HG03139 (cell line): ENCODE results near the gene TBC1D2.
"Not testable (repeated sequence)": the region's sequence is repeated elsewhere in the genome, so short reads cannot be mapped to it uniquely, and the experiment has no call there.

Experiments used
- ATAC-seq: cut with Tn5 transposase; IDR thresholded peaks from one replicate; pipeline ENCODE4 v1.9.1; 2021; ENCODE audit not compliant: unreplicated experiment

Gene TBC1D2, protein sequence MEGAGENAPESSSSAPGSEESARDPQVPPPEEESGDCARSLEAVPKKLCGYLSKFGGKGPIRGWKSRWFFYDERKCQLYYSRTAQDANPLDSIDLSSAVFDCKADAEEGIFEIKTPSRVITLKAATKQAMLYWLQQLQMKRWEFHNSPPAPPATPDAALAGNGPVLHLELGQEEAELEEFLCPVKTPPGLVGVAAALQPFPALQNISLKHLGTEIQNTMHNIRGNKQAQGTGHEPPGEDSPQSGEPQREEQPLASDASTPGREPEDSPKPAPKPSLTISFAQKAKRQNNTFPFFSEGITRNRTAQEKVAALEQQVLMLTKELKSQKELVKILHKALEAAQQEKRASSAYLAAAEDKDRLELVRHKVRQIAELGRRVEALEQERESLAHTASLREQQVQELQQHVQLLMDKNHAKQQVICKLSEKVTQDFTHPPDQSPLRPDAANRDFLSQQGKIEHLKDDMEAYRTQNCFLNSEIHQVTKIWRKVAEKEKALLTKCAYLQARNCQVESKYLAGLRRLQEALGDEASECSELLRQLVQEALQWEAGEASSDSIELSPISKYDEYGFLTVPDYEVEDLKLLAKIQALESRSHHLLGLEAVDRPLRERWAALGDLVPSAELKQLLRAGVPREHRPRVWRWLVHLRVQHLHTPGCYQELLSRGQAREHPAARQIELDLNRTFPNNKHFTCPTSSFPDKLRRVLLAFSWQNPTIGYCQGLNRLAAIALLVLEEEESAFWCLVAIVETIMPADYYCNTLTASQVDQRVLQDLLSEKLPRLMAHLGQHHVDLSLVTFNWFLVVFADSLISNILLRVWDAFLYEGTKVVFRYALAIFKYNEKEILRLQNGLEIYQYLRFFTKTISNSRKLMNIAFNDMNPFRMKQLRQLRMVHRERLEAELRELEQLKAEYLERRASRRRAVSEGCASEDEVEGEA

GRCh38 chr9:98255578-98256296, at the start of gene TBC1D2:
Gene TBC1D2 (minus strand): TSS chr9:98255649. CDS start chr9:98255541, 108 bp downstream.
- ATAC-seq, result peak; percentile 91

DNA sequence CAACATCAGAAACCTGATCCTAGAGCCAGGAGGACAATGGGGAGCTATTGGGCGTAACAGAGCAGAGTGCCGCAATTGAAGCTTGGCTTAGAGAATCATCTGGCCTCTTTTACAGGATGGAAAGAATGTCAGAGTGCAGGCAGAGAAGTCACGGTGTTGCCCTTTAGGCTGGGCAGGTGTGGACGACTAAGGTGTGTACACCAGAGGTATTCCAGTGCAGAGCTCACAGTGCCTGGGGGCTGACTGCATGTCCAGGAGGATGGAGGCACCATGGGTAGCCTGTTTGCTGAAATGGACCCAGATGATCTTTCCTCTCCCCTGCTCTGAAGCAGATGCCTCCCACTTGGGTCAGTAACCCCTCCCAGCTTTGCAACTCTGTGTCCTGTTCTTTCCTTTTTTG, 48.9 kb upstream of the TBC1D2 start:
- ATAC-seq, result no peak

DNA sequence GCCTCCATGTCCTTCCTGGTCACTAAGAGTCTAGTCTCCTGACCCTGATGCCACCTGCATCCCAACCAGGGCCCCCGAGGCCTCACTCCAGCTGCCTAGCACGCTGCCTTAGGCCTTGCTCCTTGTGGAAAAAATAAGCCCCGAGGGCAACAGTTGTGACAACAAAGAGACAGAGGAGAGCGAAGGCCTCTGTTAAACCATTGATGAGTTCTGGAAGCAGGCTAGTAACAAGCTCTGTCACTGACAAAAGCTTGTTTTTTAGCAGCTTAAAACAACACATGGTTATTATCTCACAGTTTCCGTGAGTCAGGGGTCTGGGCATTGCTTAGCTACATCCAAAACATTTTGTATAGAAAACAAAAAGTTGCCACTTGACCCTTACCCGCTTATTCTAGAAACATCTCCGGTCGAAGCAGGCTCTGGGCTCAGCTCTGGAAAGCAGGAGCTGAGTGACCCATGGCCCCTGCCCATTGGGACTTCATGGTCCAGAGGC, 48.2 kb upstream of the TBC1D2 start:
- no peak for ATAC-seq

GRCh38 chr9:98302938-98303632, 47.6 kb upstream of the TBC1D2 start:
- no peak for ATAC-seq

GRCh38 chr9:98302150-98302549, 46.7 kb upstream of the TBC1D2 start:
- ATAC-seq, result no peak

DNA sequence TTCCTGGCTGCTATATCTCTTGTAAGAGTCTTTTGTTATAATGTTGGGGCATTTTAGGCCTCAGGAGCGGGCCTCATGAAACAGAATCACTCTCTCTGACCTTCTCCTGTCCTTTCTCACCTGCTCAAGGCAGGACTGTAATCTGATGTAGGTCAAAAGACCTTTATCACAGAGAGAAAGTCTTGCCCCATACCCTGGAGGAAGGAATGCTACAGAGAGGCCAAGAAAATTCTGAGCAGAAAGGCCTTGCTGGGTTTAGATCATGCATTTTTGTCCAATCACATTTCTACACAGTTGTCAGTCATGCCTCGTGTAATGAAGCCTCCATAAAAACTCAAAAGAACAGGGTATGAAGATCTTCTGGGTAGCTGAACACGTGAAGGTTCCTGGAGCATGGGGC, 45.2 kb upstream of the TBC1D2 start:
- ATAC-seq, result no peak

- ATAC-seq, result no peak
Observed at GRCh38 chr9:98298476-98298875, 43.0 kb upstream of the TBC1D2 start.

GRCh38 chr9:98295824-98296223, 40.4 kb upstream of the TBC1D2 start:
- ATAC-seq, result no peak

GRCh38 chr9:98291820-98292219, 36.4 kb upstream of the TBC1D2 start:
- ATAC-seq, result no peak

DNA sequence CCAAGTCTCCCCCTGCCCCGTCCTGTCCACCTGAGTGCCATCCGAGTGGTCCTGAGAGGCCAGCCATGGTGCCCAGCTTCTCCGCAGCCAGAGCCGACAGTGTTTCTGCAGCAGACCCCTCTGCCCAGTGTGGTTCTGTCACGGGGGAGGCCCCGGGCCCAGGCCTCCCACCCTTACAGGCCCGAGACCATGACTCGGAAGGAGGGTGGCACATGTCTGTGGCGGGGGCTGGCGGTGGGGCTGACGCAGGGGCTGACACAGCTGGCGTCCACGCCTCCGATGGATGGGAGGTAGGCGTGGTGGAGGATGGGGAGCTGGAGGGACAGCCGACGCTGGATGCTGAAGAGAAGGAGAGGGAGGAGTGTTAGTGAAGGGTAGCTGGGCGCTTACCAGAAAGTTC, 35.0 kb upstream of the TBC1D2 start:
- no peak for ATAC-seq

- ATAC-seq, result no peak
Observed at GRCh38 chr9:98289614-98290201, 34.3 kb upstream of the TBC1D2 start.

DNA sequence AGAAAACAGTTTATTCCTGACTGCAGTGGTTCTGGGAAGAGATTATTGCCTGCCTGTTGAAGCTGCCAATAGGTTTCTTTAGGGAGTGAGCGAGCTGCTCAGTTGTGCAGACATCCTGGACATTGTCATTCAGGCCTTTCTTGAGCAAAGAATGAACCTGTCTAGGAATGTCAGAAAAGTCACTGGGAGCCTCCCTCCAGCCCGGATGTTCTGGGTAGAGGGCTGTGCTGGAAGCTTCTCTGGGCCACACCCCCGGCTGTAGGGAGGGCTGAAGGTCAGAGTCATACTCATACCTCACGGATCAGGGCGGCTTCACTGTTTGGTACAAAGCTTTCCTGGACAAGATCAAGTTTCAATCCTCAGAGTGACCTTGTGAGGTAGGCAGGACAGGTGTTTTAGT, 33.4 kb upstream of the TBC1D2 start:
- ATAC-seq, result no peak

GRCh38 chr9:98287384-98287783, 31.9 kb upstream of the TBC1D2 start:
- ATAC-seq, result no peak

GRCh38 chr9:98285446-98285845, 30.0 kb upstream of the TBC1D2 start:
- no peak for ATAC-seq

GRCh38 chr9:98284754-98285153, 29.3 kb upstream of the TBC1D2 start:
- ATAC-seq, result no peak

GRCh38 chr9:98283143-98283542, 27.7 kb upstream of the TBC1D2 start:
- not testable (repeated sequence) for ATAC-seq

GRCh38 chr9:98281281-98281680, 25.8 kb upstream of the TBC1D2 start:
- no peak for ATAC-seq

DNA sequence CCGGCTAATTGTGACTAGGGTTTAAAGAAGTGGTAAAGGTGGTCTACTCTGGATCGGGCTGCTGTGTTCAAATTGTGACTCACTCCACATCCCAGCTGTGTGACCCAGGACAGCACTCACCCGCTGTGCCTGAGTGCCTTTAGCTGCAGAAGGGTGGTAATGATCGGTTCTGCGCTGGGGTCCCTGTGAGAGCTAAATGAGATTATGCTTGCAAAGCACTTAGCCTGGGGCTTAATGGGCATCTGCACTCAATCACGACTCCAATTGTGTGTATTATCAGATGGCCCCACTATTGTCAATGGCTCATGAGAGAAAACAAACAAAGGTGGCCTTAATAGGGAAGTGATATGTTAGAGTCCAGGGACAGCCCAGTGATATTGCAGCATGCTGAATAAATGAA, 25.1 kb upstream of the TBC1D2 start:
- ATAC-seq, result no peak

DNA sequence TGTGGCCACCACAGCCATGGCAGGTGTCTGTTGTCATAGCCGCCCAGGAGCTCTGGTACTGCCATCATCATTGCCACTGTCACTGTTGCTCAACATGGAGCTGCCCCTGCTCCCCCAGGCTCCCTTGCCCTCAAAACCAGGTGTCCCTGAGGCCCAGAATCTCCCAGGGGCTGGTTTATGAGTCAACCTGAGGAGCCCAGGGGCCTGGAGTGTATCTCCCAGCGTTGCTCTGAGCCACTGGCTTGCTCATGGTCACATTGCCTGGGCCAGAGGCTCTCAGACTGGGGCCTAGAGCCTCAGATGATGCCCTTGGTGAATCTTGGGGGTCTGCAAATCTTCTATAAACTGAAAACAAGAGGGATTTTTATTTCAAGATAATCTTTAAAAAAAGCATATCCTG, 24.7 kb upstream of the TBC1D2 start:
- no peak for ATAC-seq

DNA sequence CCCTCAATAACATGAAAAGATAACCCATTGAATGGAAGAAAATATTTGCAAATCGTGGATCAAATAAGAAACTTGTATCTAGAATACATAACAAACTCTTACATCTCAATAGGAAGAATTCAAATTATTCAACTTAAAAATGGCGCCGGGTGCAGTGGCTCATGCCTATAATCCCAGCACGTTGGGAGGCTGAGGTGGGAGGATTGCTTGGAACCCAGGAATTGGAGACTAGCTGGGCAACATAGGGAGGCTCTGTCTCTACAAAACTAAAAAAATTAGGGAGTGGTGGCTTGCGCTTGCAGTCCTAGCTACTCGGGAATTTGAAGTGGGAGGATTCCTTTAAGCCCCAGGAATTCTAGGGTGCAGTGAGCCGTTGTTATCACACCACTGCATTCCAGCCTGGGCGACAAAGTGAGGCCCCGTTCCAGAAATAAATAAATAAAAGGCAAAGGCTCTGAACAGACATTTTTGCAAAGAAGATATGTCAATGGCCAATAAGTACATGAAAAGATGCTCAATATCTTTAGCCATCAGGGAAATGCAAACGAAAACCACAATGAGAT, 21.5 kb upstream of the TBC1D2 start:
- ATAC-seq, result no peak
